Stromal cell of bone marrow (primary cell): Measurements from ENCODE around the gene RARA.

Experiments used
- DNase-seq: peaks from one replicate; pipeline ENCODE4 v3.0.0-alpha.2; 2012; ENCODE audit warnings: low read depth

The RARA gene

DNA sequence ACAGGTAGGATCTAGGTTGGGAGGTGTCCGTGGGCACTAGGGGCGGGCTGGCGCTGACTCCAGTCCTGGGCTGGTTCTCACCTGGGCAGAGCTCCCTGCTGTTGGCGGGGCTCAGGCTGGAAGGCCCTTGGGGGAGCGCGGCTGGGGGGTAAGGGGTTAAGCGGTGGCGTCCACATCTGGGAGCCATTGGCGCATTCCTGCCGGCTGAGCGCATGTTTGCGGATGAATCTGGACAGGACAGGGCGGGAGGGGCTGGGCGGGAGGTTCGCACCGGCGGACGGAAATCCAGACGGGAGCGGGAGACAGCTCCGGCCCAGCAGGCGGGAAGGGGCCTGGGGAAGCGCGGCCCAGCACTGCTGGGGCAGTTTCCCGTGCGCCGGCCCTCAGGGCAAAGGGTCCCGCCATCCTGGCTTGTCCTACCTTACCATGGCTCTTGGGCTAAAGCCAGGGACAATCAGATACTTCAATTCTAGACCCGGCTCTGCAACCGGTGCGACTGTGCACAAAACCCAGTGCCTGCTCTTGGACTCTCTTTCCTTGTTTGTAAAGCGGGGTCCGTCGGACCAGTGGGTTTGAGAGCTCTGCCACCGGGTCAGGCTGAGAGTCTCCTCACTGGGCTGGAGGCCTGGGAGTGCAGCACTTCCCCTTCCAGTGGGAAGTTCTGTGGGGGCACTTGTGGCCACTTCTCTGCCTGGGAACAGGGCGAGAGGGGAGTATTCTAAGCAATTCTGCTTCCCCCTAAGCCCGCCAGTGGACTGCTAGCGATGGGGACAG is 7.8 kb downstream of the RARA start:
- DNase-seq: no peak

DNA sequence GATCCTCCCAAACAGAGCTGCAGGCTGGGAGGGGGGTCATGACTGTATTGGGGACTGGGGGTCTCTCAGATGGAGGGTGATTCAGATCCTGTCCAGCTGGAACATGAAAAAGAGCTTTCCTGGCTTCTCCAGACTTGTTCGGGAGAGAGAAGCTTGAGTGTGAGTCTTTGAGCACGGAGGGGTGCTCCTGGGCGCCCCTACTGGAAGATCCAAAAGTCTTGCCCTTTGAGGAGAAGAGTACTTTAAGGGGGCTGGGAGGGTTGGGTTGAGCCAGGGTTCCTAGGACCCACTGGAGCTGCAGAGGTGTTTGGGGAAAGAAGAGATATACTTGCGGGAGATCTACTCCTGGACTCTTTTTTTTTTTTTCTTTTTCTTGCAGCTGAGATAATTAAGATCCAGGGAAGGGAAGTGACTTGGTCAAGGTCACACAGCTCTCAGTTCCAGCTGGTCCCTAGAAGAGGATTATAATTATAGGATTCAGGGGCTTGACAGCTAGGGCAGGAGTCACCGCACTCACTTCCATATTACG is 8.4 kb downstream of the RARA start:
- no peak for DNase-seq

DNA sequence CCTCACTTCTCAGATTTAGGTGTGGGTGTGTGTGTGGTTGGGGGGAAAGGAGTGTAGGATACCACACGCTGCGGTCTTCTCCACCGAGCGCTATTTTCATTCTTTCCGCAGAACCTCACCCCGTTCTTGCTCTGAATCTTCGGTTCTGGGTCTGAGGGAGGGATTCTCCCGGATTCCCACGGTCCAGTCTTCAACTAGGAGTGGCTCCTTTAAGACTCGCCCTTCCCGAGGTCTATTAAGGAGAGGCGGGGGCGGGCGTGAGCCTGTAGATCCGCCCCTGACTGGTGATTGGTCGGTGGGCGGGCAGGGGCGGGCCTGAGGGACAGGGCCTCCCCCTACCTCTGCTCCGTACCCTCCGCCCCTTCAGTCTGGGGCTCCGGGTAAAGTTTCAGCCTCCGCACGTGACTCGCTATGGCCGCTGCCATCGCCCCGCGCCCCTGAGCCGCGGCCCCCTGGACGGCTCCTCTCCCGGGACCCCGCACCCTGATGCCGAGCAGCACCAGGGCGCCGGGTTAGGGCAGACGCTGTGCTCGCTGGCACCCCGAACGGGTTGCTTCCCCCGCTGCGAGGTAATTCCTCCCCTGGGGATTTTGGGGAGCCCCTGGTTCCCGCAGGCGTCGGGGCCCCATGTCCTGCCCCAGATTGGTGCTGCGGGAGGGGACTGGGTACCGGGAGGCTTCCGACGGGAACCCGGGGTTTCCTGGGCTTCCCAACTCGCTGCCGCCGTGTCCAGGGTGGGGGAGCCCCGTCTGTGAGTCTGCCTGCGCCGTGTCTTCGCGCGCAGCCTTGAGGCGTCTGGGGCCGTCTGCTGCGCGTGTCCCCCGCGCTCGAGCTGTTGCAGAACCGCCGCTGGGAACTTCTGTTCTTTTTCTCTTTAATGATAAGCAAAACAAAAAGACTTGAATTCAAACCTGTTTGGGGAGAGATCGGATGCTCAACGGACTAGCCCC is 9.2 kb downstream of the RARA start:
- peak; percentile 96 for DNase-seq

DNA sequence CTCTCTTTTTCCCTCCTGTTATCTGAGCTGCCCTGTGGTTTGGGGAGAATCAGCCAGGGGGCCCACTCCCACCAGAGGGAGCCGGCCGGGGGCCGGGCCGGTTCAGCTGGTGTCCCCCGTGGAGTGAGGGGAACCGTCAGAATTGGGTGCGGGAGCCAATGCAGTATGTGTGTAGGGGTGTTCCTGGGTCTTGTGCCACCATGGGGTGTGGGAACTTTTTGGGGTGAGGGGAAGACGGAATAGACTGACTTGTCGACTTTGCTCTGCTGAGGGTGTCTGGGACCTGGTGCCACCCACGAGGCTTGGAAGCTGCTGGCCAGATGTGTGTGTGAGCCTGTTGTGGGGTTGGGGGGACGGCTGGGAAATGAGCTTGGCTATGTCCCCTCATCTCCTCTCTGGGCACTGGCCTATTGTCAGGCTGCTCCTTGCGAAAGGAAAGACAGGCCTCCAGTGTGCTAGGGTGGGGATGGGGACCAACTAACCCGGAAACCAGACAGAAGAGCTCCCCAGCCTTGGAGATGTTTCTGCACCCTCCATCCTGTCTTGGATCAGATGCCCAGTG is 9.9 kb downstream of the RARA start:
- DNase-seq: no peak

DNA sequence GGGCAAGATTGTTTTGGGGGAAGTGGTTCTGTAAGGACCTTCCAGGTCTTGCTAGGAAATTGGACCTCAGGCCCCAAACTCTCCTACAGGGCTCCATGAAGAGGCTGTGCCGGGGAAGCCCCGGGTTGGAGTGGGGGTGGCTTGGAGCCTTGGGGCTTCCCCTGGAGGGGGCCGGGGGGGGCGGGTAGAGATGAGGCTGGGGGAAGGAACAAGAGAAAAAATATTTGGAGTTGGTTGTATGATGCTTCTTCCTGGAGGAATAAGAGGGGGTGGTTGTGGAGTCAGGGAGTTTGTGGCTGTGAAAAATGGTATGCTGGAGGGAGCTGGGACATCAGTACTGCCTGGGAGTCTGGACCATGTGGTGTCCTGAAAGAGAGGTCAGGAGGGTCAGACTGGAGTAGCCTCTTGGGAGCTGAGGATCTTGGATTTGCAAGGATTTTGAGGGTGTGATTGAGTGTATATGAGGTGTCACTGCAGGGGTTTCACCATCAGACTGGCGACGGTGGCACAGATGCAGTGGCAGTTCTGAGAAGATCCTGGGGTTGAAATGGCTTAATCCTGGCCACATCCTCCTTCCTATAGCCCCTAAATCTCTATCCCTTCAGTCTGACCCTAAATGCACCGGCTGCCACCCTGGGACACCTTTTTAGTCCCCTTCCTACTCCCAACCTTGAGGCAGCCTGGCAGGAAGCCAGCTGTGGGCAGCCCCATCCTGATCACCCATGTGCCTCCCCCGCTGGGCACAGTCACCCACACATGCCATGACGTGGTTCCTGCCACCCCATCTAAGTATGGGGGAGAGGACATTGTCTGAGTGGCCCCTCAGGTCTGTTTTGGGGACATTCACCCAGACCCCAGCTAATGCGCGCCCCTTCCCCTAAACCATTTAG is 10.9 kb downstream of the RARA start:
- DNase-seq: no peak

DNA sequence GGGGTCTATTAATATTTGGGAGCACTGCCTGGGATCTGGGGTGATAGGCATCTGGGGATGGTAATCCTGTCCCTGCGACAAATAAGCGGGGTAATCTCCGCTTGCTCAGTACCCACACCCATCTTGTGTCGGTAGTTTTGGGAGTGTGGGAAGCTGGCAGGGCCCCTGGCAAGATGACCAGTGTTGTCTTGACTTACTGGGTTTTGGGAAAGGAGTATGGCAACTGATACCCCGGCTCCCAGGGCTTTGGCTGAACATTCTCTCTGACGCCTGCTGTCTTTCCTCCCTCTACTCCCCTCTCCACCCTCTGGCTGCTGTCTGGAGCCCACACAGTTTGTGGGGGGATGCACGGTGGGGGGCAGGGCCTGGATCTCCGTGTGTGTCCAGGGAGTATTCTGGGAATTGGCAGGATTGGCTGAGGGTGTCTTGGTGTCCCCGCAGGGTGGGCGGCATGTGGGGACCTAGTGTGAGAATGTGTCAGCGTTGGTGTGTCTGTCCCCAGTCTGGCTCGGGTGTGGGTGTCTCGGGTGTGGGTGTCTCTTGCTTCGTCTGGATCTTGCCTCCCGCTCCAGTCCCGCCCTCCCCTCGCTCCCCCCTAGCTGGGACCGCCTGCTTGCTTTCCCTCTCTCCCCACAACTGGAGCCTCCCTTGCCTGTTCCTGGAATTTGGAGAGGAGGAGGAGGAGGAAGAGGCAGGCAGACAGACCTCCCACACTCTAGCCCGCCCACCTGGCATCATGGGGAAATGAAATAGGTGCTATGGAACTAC is 12.0 kb downstream of the RARA start:
- no peak for DNase-seq

DNA sequence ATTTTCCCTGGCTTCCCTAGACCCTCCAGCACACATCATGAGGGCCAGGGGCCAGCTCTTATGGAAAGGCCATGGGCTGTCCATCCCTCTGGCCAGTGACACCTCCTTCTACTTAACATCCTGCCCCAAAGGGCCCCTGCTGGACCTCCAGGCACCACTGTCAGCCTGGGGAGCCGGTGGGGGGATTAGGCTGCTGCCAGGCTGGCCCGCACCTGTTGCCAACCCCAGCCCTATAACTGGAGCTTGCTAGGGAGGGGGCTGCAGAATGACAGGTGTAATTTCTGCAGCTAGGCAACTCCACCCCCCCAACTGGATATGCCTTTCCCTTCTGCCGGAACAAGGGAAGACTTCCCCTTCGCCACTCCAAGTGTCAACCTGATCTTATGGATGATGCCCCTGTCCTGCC is 12.5 kb downstream of the RARA start:
- no peak for DNase-seq

DNA sequence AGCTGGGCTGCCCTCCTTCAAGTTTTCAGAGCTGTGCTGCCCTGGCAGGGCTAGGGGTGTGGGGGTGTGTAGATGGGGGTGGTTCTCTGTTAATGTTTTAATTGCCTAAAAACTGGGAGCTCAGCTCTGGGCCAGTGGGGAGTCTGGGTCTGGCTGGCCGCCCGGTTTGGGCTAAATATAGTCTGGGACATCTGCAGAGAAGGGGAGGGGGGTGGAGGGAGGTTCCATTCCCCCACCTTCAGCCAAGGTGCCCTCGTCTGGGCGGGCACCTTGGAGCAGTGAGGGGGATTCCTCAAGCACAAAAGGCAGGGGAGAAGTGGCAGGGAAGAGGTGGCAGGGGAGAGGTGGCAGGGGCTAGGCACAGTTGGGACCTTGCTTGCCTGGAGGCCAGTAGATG is 13.0 kb downstream of the RARA start:
- no peak for DNase-seq

DNA sequence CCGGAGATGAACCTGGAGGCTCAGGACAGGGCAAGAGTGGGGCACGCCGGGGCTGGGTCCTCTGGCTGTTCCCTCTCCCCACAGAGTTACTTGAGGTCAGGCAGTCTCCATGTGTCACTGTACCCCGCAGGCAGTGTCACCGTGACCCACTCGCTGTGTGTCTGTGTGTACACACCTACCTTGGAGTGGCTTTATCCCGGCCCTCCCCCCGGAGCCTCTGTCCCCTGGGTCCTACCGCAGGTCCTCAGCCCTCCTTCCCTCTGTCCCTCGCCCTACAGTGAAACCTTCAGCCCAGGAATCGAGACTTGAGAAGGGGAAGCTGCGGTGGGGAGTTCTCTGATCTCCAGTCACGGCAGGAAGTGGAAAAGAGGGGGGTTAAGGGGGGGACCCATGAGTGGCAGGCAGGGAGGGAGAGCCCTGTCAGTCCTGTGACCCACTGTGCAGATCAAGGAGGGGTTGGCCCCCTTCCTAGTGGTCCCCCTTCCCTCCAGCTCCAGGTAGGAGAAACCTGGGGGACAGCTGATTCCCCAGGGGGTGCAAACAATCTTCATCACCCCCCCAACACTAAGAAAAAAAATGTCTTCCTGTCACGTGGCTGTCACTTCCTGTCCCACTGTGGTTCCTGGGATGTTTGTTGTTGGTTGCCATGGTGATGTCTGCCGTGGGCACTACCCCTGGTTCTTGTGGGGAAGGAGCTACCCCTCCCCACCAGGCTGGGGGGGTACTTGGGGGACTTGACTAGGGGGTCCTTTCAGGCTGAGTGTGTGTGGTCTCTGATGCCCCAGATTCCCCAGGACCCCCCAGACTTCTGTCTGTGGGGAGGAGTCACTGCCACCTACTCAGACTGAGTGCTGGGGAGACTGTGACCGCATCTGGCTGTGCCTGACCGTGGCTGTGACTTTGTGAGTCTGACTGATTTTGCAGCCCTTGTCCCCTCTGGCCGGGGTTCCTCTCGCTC is 13.7 kb downstream of the RARA start:
- peak; percentile 77 for DNase-seq

DNA sequence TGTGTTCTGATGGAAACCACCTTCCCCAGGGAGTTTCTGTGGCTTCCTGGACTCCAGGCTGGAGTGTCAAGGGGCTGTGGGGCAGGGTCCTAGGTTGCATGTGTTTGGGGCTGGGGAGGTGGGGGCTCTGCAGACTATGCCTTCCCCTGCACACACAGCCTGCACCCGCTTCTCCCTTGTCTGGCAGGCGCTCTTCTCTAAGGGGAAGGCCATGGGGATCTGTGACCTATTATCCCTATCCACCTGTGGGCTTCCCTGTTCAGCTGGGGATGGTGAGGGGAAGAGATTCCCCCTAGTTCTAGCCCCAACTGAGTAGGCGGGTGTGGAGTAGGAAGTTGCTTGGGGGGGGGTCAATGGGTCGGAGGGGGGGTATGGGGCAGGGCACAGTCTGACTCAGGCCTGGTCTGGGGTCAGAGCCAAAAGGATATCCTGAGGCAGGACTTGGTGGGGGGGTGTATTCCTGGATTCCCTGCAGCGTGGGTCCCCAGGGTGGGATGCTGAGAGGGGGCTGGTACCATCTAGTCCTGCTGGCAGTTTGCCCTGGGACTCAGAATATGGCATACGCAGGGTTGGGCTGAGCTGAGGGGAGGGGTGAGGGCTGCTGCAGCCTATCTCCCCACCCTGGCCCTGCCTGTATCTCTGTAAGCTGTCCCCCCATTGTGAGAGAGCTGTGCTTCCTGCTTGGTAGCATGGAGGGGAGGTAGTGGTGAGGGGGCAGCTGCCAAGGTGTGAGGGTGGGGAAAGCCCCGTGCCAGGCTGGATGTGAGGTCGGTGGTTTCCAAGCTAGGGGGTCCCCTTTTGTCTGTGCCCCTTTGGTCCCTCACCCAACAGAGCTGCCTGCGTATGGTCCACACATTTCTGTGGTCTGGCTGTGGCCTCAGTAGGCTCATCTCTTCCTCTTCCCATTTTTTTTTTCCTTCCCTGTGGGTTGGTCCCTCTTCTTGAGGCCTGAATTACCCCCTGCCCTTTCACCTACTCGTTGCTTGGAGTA is 14.7 kb downstream of the RARA start:
- DNase-seq: peak; percentile 79

DNA sequence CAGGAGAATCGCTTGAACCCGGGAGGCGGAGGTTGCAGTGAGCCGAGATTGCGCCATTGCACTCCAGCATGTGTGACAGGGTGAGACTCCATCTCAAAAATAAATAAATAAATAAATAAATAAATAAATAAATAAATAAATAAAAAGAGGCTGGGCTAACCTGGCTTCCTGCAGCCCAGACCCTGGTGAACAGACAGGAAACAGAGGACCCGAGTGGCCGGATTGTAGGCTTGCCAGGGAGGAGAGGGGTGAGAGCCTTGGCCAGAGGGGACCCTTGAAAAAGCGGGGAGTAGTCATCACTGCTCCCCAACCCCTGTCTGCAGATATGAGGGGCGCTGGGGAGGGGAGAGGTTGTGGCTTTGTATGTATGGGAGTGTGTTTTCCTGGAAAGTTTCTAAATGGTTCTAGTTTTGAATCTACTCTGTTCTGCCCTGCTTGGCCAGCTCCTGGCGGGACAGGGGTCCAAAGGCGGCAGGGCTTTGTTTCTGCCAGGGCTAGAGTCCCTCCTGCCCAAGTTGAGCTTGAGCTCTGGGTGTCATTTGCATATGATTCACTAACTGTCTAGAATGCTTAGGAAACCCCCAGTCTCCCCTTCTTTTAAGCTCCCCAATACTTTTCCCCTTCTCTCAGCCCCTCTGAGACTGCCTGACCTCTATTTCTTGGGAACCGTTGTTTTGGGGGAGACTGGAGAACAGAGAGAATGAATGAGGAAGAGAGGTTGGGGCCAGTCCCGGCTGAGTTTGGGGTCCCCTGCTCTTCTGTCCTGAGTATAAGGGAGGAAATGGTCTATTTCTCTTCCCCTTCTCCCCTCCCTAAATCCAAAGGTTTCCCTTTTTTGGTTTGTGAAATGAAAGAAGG is 16.4 kb downstream of the RARA start:
- DNase-seq: no peak

DNA sequence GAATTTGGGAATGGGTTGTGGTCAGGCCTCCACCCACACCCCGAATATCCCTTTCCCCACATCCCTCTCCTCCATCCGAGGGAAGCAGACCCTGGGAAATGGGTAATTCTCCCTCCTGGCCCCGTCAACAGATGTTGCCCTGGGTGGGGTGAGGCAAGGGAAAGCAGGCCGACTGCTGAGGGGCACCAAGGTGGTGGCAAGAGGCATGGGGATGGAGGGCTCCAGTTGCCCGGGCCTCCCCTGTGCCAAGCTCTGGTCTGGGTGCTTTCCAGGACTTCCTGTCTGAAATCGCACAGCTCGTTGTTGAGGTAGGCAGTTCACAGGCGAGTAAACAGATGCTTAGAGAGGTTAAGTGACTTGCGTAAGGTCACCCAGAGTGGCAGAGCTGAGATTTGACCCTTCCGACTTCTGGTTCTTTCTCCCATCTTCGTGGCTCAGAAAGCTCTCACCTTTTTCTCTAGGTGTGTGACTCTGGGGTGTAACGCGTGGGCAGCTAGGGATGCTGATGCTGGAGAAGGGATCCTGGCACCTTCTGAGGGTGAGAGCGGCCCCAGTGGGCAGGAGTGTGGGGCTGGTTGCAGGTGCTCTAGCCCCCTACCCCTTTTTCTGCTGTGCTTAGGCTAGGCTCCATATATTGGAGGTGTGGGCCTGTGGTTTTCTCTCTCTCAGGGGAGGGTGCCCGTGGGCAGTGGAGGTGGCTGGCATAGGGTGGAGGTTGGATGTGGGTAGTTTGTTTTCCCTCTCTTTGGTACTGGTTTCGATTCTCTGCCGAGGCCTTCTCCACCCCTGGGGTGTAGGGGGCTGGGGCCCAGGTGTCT is 17.2 kb downstream of the RARA start:
- no peak for DNase-seq

DNA sequence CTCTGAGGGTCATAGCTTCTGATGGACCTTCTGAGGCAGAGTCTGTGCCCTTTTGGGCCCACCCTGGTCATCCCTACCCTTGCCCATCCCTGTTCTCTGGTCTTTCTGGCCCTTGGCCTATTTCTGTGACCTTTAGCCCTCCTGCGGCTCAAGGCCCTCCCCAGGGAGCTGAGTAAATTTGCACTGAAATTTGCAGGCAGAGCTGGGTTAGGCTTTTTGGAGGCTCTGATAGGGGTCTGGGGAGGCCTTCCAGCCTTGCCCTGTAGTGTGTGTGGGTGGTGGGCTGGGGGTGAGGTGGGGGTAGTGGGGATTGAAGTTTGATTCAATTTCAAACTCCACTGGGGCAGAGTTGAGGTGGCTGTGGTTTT is 17.8 kb downstream of the RARA start:
- DNase-seq: no peak

DNA sequence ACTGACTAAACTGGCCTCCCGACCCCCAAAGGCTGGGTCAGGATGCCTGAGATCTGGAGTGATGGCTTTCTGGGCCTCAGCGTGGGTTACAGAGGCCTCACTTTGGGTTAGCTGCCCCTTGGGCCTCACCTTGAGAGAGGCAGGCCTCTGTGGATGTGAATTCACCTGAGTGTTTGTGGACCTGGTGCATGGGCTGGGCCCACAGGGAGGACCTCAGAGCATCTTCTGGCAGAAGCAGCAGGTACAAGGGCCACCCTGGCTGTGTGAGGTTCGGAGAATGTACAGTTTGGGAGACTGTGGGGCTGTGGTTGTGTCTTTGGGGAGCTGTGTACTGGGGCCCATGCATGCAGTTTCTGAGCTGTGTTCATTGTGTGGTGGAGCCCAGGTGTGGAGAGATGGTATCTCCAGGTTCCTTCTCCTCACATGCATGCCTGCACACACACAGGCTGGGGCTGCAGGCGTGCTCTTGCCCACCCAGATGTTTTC is 18.3 kb downstream of the RARA start:
- DNase-seq: no peak

DNA sequence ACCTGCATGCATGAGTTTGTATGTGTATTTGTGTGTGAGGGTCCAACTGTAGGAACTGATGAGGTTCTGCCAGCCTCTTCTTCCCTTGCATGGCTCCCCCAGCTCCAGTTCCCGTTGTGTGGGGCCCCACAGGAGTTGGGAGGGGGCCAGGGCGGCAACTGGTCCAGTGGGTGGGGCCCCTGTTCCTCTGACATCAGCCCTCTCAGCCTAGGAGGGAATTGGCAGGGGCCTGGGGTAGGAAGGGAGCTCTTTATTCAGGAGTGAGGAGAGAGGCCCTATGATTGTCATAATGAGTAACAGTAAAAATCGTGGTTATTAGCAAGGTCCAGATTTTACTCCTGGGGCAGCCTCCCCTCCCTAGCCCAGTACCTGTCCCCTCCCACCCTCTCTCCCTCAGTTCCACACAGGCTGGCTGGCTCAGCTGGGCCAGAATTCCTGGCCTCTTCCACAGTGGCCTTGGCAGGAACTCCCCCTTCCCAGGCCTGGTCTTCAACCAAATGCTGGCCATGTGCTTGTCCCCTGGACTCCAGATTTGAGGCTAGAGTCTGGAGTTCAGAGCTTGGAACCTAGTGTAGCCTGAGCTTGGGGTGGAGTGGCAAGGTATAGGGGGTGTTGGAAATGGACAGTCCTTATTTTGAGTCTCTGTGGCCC is 18.9 kb downstream of the RARA start:
- no peak for DNase-seq

DNA sequence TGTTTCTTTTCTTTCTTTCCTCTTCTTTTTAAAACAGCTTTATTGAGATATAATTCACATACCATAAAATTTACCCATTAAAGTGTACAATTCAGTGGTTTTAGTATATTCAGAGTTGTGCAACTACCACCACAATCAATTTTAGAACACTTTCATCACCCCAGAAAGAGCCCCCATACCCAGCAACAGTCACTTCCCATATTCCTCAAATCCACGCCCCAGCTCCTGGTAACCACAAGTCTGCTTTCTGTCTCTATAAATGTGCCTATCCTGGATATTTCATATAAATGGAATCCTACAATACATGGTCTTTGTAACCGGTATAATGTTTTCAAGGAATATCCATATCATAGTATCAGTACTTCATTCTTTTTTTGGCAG is 19.4 kb downstream of the RARA start:
- DNase-seq: no peak
